Heart left ventricle (tissue), 16 donors: ENCODE measurements around the gene RBM38. TPM values are rescaled to one million over a fixed set of nuclear protein-coding genes. Genes with fewer than 3 reads are reported as not detected.
"Not testable (repeated sequence)": the region's sequence is repeated elsewhere in the genome, so short reads cannot be mapped to it uniquely, and the experiment has no call there.

Experiments
- ATAC-seq, 4 donors: fragments of 200-7000 bp; cut with Tn5 transposase; one replicate each; pipeline ENCODE4 v1.9.1; 2020 to 2022; ENCODE audit warnings: moderate library complexity in 4 of 4, mild to moderate bottlenecking in 3 of 4, moderate number of reproducible peaks in 1 of 4
- DNase-seq, 5 donors: peaks; one replicate each; pipeline ENCODE4 v3.0.0-alpha.2; 2020
- H3K27ac ChIP-seq, 12 donors: fragments of 200-600 bp; sonication (generic) in 4 of 12; one replicate each; pipeline versions ENCODE4 v1.5.0 to v1.8.0; 2016 to 2022; ENCODE audit warnings: mild to moderate bottlenecking in 2 of 12
- H3K27me3 ChIP-seq, 9 donors: fragments of 200-600 bp; sonication (generic) in 2 of 9; one replicate each; pipeline versions ENCODE4 v1.5.1 to v1.8.0; 2016 to 2022; ENCODE audit warnings: mild to moderate bottlenecking in 3 of 9
- H3K36me3 ChIP-seq, 9 donors: fragments of 200-600 bp; sonication (generic) in 2 of 9; one replicate each; pipeline versions ENCODE4 v1.5.0 to v1.8.0; 2018 to 2022; ENCODE audit warnings: mild to moderate bottlenecking in 2 of 9
- H3K4me1 ChIP-seq, 12 donors: fragments of 200-600 bp; sonication (generic) in 4 of 12; one replicate each; pipeline versions ENCODE4 v1.5.0 to v1.8.0; 2016 to 2022; ENCODE audit warnings: mild to moderate bottlenecking in 3 of 12
- H3K4me3 ChIP-seq, 12 donors: fragments of 200-600 bp; sonication (generic) in 4 of 12; one replicate each; pipeline versions ENCODE4 v1.5.0 to v1.8.0; 2017 to 2022; ENCODE audit warnings: mild to moderate bottlenecking in 9 of 12, moderate library complexity in 4 of 12
- H3K9me3 ChIP-seq, 12 donors: fragments of 200-600 bp; sonication (generic) in 4 of 12; one replicate each; pipeline versions ENCODE4 v1.5.0 to v1.8.0; 2016 to 2022; ENCODE audit warnings: mild to moderate bottlenecking in 1 of 12
- POLR2A ChIP-seq, 2 donors: fragments of 450-650 bp; IDR thresholded peaks; one replicate each; pipeline ENCODE4 v1.6.1; 2017; ENCODE audit warnings: antibody characterized with exemption in 2 of 2, mild to moderate bottlenecking in 2 of 2, moderate library complexity in 2 of 2
- WGBS, 4 donors: extraction: QIAGEN DNeasy Blood & Tissue Kit in 2 of 4; methylation state at CpG; one replicate each; pipeline versions ENCODE4 v1.1.5 to v1.1.7; 2013 to 2018; 5-methylcytosine and 5-hydroxymethylcytosine counted together
- intact Hi-C, 10 donors: fragments of 100-400 bp; cut with DNase I; formaldehyde crosslinking; loops; one replicate each; pipeline versions ENCODE4 v1.11.1 to v1.14.2; 2022
- polyA plus RNA-seq, 2 donors: library from polyadenylated mRNA; stranded (reverse); fragments of 200-250 nt; gene quantifications; one replicate each; pipeline ENCODE4 v1.2.3, GENCODE V29; 2013
- total RNA-seq, 9 donors: library from RNA; depleted of rRNA in 2 of 9; stranded (reverse); fragments of >200 nt in 2 of 9; fragmentation: NEBNext Ultra II Directional in 3 of 9; extraction: Animal tissue kit (Norgen Biotek cat#: 25700) in 3 of 9; gene quantifications; one replicate each; pipeline versions ENCODE4 v1.1.0 to v1.2.4, GENCODE V29; 2016 to 2023
- TF ChIP-seq, protein P1 (sequence below), 12 donors: fragments of 200-600 bp; sonication (generic) in 4 of 12; IDR thresholded peaks; one replicate each; pipeline versions ENCODE4 v1.5.0 to v1.8.0; 2018 to 2022; ENCODE audit warnings: antibody characterized with exemption in 12 of 12, mild to moderate bottlenecking in 5 of 12
- donor health status: ischemic (EF 13 %, LVEDD 7.1; RV severe dilation, severe dysfunction).
- donor health status: healthy with polysubstance abuse.
- donor health status: DM: no; HTN: yes; CAD: no.
- donor health status: DM: no; HTN: no; CAD: no.
- donor health status: ischemic (EF 25% LVEDD 6.9; RV normal size, moderate dysfunction).
- donor health status: ischemic (EF 25% LVEDD 5.7; RV mildly dilated, moderate dysfunction).
- donor health status: healthy.
- donor health status: DM: yes; HTN: yes; CAD: no.
- donor health status: ischemic (EF 35%, LVEDD 5.7; RV mildly dilated, moderate dysfunction).
- donor health status: nonischemic (EF 11% LVEDD 7.7; RV severe dilation, severe dysfunction).
- donor health status: DM: yes; HTN: yes; CAD: no.
- donor health status: PGD.
- donor health status: ischemic (EF 29% LVEDD 5.4; RV normal size, mild dysfunction).
- donor health status: nonischemic (EF 23%, LVEDD 6.1; RV moderate dilation, normal function).

Gene RBM38
- total and polyA plus RNA-seq, 11 donors: 45.6 to 112 (median 68.5) TPM

- peaks cover 0 to 4% (median 0%) of the 10 kb centered on the region in 12 donors for H3K4me1 ChIP-seq
- ATAC-seq: peak; percentile 44 to 56 (median 50)
- intact Hi-C loops: loop anchor here (1.0 to 10.0 kb wide), 6 partner anchors 254 to 802 kb away; no protein-coding TSS in a partner anchor
- no peak overlapping the region for H3K4me3 ChIP-seq
- 1 to 2% (median 2%) methylated on average over 4 of the region's 4 CpGs for WGBS, 4 donors
- peaks cover 0 to 8% (median 0%) of the 10 kb centered on the region in 9 donors for H3K27me3 ChIP-seq
- TF ChIP-seq, protein P1, sequence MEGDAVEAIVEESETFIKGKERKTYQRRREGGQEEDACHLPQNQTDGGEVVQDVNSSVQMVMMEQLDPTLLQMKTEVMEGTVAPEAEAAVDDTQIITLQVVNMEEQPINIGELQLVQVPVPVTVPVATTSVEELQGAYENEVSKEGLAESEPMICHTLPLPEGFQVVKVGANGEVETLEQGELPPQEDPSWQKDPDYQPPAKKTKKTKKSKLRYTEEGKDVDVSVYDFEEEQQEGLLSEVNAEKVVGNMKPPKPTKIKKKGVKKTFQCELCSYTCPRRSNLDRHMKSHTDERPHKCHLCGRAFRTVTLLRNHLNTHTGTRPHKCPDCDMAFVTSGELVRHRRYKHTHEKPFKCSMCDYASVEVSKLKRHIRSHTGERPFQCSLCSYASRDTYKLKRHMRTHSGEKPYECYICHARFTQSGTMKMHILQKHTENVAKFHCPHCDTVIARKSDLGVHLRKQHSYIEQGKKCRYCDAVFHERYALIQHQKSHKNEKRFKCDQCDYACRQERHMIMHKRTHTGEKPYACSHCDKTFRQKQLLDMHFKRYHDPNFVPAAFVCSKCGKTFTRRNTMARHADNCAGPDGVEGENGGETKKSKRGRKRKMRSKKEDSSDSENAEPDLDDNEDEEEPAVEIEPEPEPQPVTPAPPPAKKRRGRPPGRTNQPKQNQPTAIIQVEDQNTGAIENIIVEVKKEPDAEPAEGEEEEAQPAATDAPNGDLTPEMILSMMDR (IDR thresholded peaks at IDR 0.05): peak; percentile 56 to 82 (median 72)
- no peak for TF ChIP-seq POLR2A (IDR thresholded peaks at IDR 0.05)
- H3K27ac ChIP-seq: no peak overlapping the region
- DNase-seq: peak; percentile 47 to 76 (median 65)
- no peaks in the 10 kb centered on the region for H3K36me3 ChIP-seq
- no peaks in the 10 kb centered on the region for H3K9me3 ChIP-seq
Measured at GRCh38 chr20:57346477-57346876, 44.7 kb upstream of the RBM38 start.

GRCh38 chr20:57347393-57347792 is 43.8 kb upstream of the RBM38 start:
- no peak overlapping the region for H3K27ac ChIP-seq
- H3K9me3 ChIP-seq: no peaks in the 10 kb centered on the region
- ATAC-seq: no peak
- WGBS, 4 donors: 81 to 87% (median 81%) methylated on average over 4 of the region's 4 CpGs
- peaks cover 0 to 4% (median 0%) of the 10 kb centered on the region in 9 donors for H3K27me3 ChIP-seq
- intact Hi-C loops: loop anchor here (1.0 to 10.0 kb wide), 5 partner anchors 258 to 803 kb away; no protein-coding TSS in a partner anchor
- no peak for DNase-seq
- peaks cover 0 to 10% (median 8%) of the 10 kb centered on the region in 12 donors for H3K4me1 ChIP-seq
- no peak overlapping the region for H3K4me3 ChIP-seq
- TF ChIP-seq POLR2A (IDR thresholded peaks at IDR 0.05): no peak
- TF ChIP-seq, protein P1 (IDR thresholded peaks at IDR 0.05): no peak
- H3K36me3 ChIP-seq: no peaks in the 10 kb centered on the region

GRCh38 chr20:57348200-57348921 is 42.8 kb upstream of the RBM38 start:
- peaks cover 0 to 16% (median 10%) of the 10 kb centered on the region in 12 donors for H3K4me1 ChIP-seq
- H3K27ac ChIP-seq, H3K9me3 ChIP-seq, DNase-seq, H3K36me3 ChIP-seq, ATAC-seq, H3K27me3 ChIP-seq, H3K4me3 ChIP-seq: not testable (repeated sequence)
- intact Hi-C loops: loop anchor here in 9 of 10 donors (5.0 to 10.0 kb wide), 3 partner anchors 794 to 804 kb away; no protein-coding TSS in a partner anchor
- WGBS, 4 donors: 43 to 69% (median 65%) methylated on average over 10 to 47 of the region's 47 CpGs

DNA sequence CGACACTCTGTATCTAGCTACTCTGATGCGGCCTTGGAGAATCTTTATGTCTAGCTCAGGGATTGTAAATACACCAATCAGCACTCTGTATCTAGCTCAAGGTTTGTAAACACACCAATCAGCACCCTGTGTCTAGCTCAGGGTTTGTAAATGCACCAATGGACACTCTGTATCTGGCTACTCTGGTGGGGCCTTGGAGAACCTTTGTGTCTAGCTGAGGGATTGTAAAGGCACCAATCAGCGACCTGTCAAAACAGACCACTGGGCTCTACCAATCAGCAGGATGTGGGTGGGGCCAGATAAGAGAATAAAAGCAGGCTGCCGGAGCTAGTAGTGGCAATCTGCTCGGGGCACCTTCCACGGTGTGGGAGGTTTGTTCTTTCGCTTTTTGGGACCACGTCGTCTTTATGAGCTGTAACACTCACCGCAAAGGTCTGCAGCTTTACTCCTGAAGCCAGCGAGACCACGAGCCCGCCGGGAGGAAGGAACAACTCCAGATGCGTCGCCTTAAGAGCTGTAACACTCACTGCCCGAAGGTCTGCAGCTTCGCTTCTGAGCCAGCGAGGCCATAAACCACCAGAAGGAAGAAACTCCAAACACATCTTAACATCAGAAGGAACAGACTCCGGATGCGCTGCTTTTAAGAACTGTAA is 42.1 kb upstream of the RBM38 start:
- ATAC-seq, H3K27me3 ChIP-seq, H3K4me3 ChIP-seq, H3K9me3 ChIP-seq, DNase-seq, H3K27ac ChIP-seq: not testable (repeated sequence)
- 87 to 90% (median 89%) methylated on average over 19 to 21 of the region's 21 CpGs for WGBS, 4 donors
- intact Hi-C loops: loop anchor here in 9 of 10 donors (5.0 to 10.0 kb wide), 3 partner anchors 794 to 804 kb away; no protein-coding TSS in a partner anchor
- Histone ChIP-seq H3K36me3 (peaks cover 0 to 12% (median 0%) of the 10 kb centered on the region in 9 donors), H3K4me1 (peaks cover 0 to 16% (median 10%) of the 10 kb centered on the region in 12 donors)
